ENCODE data around the gene GHRL.

Gene GHRL

GRCh38 chr3:10336761-10337160 lies 44.0 kb upstream of the GHRL start:
- 93% methylated on average over 11 of the region's 11 CpGs for WGBS
- H3K4me2 ChIP-seq (ENCODE audit: low read length, poor library complexity, severe bottlenecking), result no peak overlapping the region
- H3K4me1 ChIP-seq (ENCODE audit: control insufficient read depth, insufficient read depth, low read depth, low read length), result peaks cover 11% of the 10 kb centered on the region
- no peak overlapping the region for H4K91ac ChIP-seq (ENCODE audit: low read length)
- H3K36me3 ChIP-seq (ENCODE audit: control insufficient read depth in 1 of 2, insufficient read depth in 2 of 2, low read depth in 1 of 2, low read length in 2 of 2), result no peaks in the 10 kb centered on the region
- H2BK15ac ChIP-seq (ENCODE audit: low read depth, poor library complexity, severe bottlenecking), result no peak overlapping the region
- no peak overlapping the region for H3K14ac ChIP-seq (ENCODE audit: low read length in 2 of 2)
- no peak overlapping the region for H3K18ac ChIP-seq (ENCODE audit: low read depth in 1 of 2, low read length in 2 of 2)
- H4K8ac ChIP-seq (ENCODE audit: low read length), result no peak overlapping the region
- no peaks in the 10 kb centered on the region for H3K9me3 ChIP-seq (ENCODE audit: control insufficient read depth, low read length)
- no peak overlapping the region for H2BK12ac ChIP-seq (ENCODE audit: low read length in 2 of 2)
- H3K4me3 ChIP-seq (ENCODE audit: insufficient read depth in 1 of 2, low read depth in 1 of 2, low read length in 2 of 2), result no peak overlapping the region
- no peak overlapping the region for H3K4ac ChIP-seq (ENCODE audit: low read depth in 1 of 2, low read length in 2 of 2)
- H3K27ac ChIP-seq (ENCODE audit: low read length, poor library complexity, severe bottlenecking), result no peak overlapping the region
- no peak overlapping the region for H2AFZ ChIP-seq (ENCODE audit: low read depth, low read length)
- no peak overlapping the region for H2BK5ac ChIP-seq (ENCODE audit: low read depth, low read length, poor library complexity, severe bottlenecking)
- DNase-seq, result no peak
- H3K23ac ChIP-seq (ENCODE audit: low read length in 2 of 2), result no peak overlapping the region
- H3K79me1 ChIP-seq (replicated peaks; ENCODE audit: low read length, poor library complexity, severe bottlenecking), result no peaks in the 10 kb centered on the region
- no peak overlapping the region for H2AK5ac ChIP-seq (ENCODE audit: low read length, severe bottlenecking)
- H3K27me3 ChIP-seq (ENCODE audit: control insufficient read depth in 1 of 2, insufficient read depth in 1 of 2, low read length in 2 of 2), result peaks cover 22 to 52% of the 10 kb centered on the region in 2 experiments
- H2BK120ac ChIP-seq (ENCODE audit: low read depth, low read length), result no peak overlapping the region
- no peak overlapping the region for H3K9ac ChIP-seq (ENCODE audit: low read length)

GRCh38 chr3:10335871-10336622 lies 43.3 kb upstream of the GHRL start:
- no peak overlapping the region for H2BK12ac ChIP-seq (ENCODE audit: low read length in 2 of 2)

GRCh38 chr3:10335190-10335738 lies 42.5 kb upstream of the GHRL start:
- Histone ChIP-seq H3K36me3 (ENCODE audit: control insufficient read depth in 1 of 2, insufficient read depth in 2 of 2, low read depth in 1 of 2, low read length in 2 of 2) (no peaks in the 10 kb centered on the region), H3K4me3 (ENCODE audit: insufficient read depth in 1 of 2, low read depth in 1 of 2, low read length in 2 of 2) (no peak overlapping the region), H2BK15ac (ENCODE audit: low read depth, poor library complexity, severe bottlenecking) (no peak overlapping the region), H2BK120ac (ENCODE audit: low read depth, low read length) (no peak overlapping the region), H3K9ac (ENCODE audit: low read length) (no peak overlapping the region), H3K4me1 (ENCODE audit: control insufficient read depth, insufficient read depth, low read depth, low read length) (peaks cover 11% of the 10 kb centered on the region), H4K91ac (ENCODE audit: low read length) (no peak overlapping the region), H3K4me2 (ENCODE audit: low read length, poor library complexity, severe bottlenecking) (no peak overlapping the region), H3K9me3 (ENCODE audit: control insufficient read depth, low read length) (no peaks in the 10 kb centered on the region), H3K14ac (ENCODE audit: low read length in 2 of 2) (no peak overlapping the region), H3K27me3 (ENCODE audit: control insufficient read depth in 1 of 2, insufficient read depth in 1 of 2, low read length in 2 of 2) (peaks cover 35 to 55% of the 10 kb centered on the region in 2 experiments), H2AFZ (ENCODE audit: low read depth, low read length) (no peak overlapping the region), H3K27ac (ENCODE audit: low read length, poor library complexity, severe bottlenecking) (no peak overlapping the region), H3K79me1 (replicated peaks; ENCODE audit: low read length, poor library complexity, severe bottlenecking) (no peaks in the 10 kb centered on the region), H3K4ac (ENCODE audit: low read depth in 1 of 2, low read length in 2 of 2) (no peak overlapping the region), H3K18ac (ENCODE audit: low read depth in 1 of 2, low read length in 2 of 2) (no peak overlapping the region), H2BK12ac (ENCODE audit: low read length in 2 of 2) (no peak overlapping the region), H2AK5ac (ENCODE audit: low read length, severe bottlenecking) (no peak overlapping the region), H2BK5ac (ENCODE audit: low read depth, low read length, poor library complexity, severe bottlenecking) (no peak overlapping the region), H4K8ac (ENCODE audit: low read length) (no peak overlapping the region), H3K23ac (ENCODE audit: low read length in 2 of 2) (no peak overlapping the region)
- 67% methylated on average over 4 of the region's 4 CpGs for WGBS
- no peak for DNase-seq

More at GRCh38 chr3:10335871-10336622, 43.3 kb upstream of the GHRL start:
- Histone ChIP-seq H3K9me3 (ENCODE audit: control insufficient read depth, low read length) (no peaks in the 10 kb centered on the region), H3K23ac (ENCODE audit: low read length in 2 of 2) (no peak overlapping the region), H4K91ac (ENCODE audit: low read length) (no peak overlapping the region), H3K27ac (ENCODE audit: low read length, poor library complexity, severe bottlenecking) (no peak overlapping the region), H2BK5ac (ENCODE audit: low read depth, low read length, poor library complexity, severe bottlenecking) (no peak overlapping the region), H3K79me1 (replicated peaks; ENCODE audit: low read length, poor library complexity, severe bottlenecking) (no peaks in the 10 kb centered on the region), H3K4ac (ENCODE audit: low read depth in 1 of 2, low read length in 2 of 2) (no peak overlapping the region), H3K9ac (ENCODE audit: low read length) (no peak overlapping the region), H3K4me2 (ENCODE audit: low read length, poor library complexity, severe bottlenecking) (no peak overlapping the region), H3K4me3 (ENCODE audit: insufficient read depth in 1 of 2, low read depth in 1 of 2, low read length in 2 of 2) (no peak overlapping the region), H2AFZ (ENCODE audit: low read depth, low read length) (no peak overlapping the region), H4K8ac (ENCODE audit: low read length) (no peak overlapping the region), H2BK15ac (ENCODE audit: low read depth, poor library complexity, severe bottlenecking) (no peak overlapping the region), H3K27me3 (ENCODE audit: control insufficient read depth in 1 of 2, insufficient read depth in 1 of 2, low read length in 2 of 2) (peaks cover 27 to 55% of the 10 kb centered on the region in 2 experiments), H2BK120ac (ENCODE audit: low read depth, low read length) (no peak overlapping the region), H3K36me3 (ENCODE audit: control insufficient read depth in 1 of 2, insufficient read depth in 2 of 2, low read depth in 1 of 2, low read length in 2 of 2) (no peaks in the 10 kb centered on the region), H2AK5ac (ENCODE audit: low read length, severe bottlenecking) (no peak overlapping the region), H3K18ac (ENCODE audit: low read depth in 1 of 2, low read length in 2 of 2) (no peak overlapping the region), H3K4me1 (ENCODE audit: control insufficient read depth, insufficient read depth, low read depth, low read length) (peaks cover 11% of the 10 kb centered on the region), H3K14ac (ENCODE audit: low read length in 2 of 2) (no peak overlapping the region)
- 86% methylated on average over 28 of the region's 29 CpGs for WGBS
- no peak for DNase-seq

- Histone ChIP-seq H3K36me3 (ENCODE audit: control insufficient read depth in 1 of 2, insufficient read depth in 2 of 2, low read depth in 1 of 2, low read length in 2 of 2) (no peaks in the 10 kb centered on the region), H3K23ac (ENCODE audit: low read length in 2 of 2) (no peak overlapping the region), H3K4me3 (ENCODE audit: insufficient read depth in 1 of 2, low read depth in 1 of 2, low read length in 2 of 2) (no peak overlapping the region), H2BK12ac (ENCODE audit: low read length in 2 of 2) (no peak overlapping the region), H3K27ac (ENCODE audit: low read length, poor library complexity, severe bottlenecking) (no peak overlapping the region), H3K27me3 (ENCODE audit: control insufficient read depth in 1 of 2, insufficient read depth in 1 of 2, low read length in 2 of 2) (peaks cover 43 to 56% of the 10 kb centered on the region in 2 experiments), H2BK120ac (ENCODE audit: low read depth, low read length) (no peak overlapping the region), H2AK5ac (ENCODE audit: low read length, severe bottlenecking) (no peak overlapping the region), H4K8ac (ENCODE audit: low read length) (no peak overlapping the region), H3K18ac (ENCODE audit: low read depth in 1 of 2, low read length in 2 of 2) (no peak overlapping the region), H2AFZ (ENCODE audit: low read depth, low read length) (no peak overlapping the region), H3K4me1 (ENCODE audit: control insufficient read depth, insufficient read depth, low read depth, low read length) (peaks cover 10% of the 10 kb centered on the region), H2BK5ac (ENCODE audit: low read depth, low read length, poor library complexity, severe bottlenecking) (no peak overlapping the region), H2BK15ac (ENCODE audit: low read depth, poor library complexity, severe bottlenecking) (no peak overlapping the region), H3K14ac (ENCODE audit: low read length in 2 of 2) (no peak overlapping the region), H4K91ac (ENCODE audit: low read length) (no peak overlapping the region), H3K79me1 (replicated peaks; ENCODE audit: low read length, poor library complexity, severe bottlenecking) (no peaks in the 10 kb centered on the region), H3K4me2 (ENCODE audit: low read length, poor library complexity, severe bottlenecking) (no peak overlapping the region), H3K4ac (ENCODE audit: low read depth in 1 of 2, low read length in 2 of 2) (no peak overlapping the region), H3K9me3 (ENCODE audit: control insufficient read depth, low read length) (no peaks in the 10 kb centered on the region), H3K9ac (ENCODE audit: low read length) (no peak overlapping the region)
- 60% methylated on average over 12 of the region's 12 CpGs for WGBS
- DNase-seq, result peak; percentile 15
These were observed 41.7 kb upstream of the GHRL start for GRCh38 chr3:10334459-10334858.
